Smooth muscle cell (in vitro differentiated cells): ENCODE results near the gene EVI5. TPM values are rescaled to one million over a fixed set of nuclear protein-coding genes. Genes with fewer than 3 reads are reported as not detected.
"Not testable (repeated sequence)": the region's sequence is repeated elsewhere in the genome, so short reads cannot be mapped to it uniquely, and the experiment has no call there.

ENCODE experiments used
- DNase-seq: peaks from one replicate; lab custom pipeline; 2025; ENCODE audit not compliant: unreplicated experiment; lab: John Stamatoyannopoulos, UW
- H2AFZ ChIP-seq: fragments of 200-600 bp; sonication (generic); 2 replicates; pipeline ENCODE4 v1.6.0; 2016; ENCODE audit warnings: antibody characterized with exemption, low read depth, mild to moderate bottlenecking
- H3F3A ChIP-seq: fragments of 200-600 bp; sonication (generic); 2 replicates; pipeline ENCODE4 v1.6.0; 2017; ENCODE audit warnings: antibody characterized with exemption, low read depth
- H3K27ac ChIP-seq: fragments of 200-600 bp; sonication (generic); 2 replicates; pipeline ENCODE4 v1.5.1; 2016; ENCODE audit warnings: low read depth, mild to moderate bottlenecking
- H3K27me3 ChIP-seq: fragments of 200-600 bp; sonication (generic); 2 replicates; pipeline ENCODE4 v1.6.1; 2016; ENCODE audit warnings: low read depth, mild to moderate bottlenecking
- H3K36me3 ChIP-seq: fragments of 200-600 bp; sonication (generic); 2 replicates; pipeline ENCODE4 v1.5.1; 2016; ENCODE audit warnings: low read depth
- H3K4me1 ChIP-seq: fragments of 200-600 bp; sonication (generic); 2 replicates; pipeline ENCODE4 v1.5.1; 2016; ENCODE audit warnings: low read depth
- H3K4me2 ChIP-seq: fragments of 200-600 bp; sonication (generic); 2 replicates; pipeline ENCODE4 v1.6.0; 2016; ENCODE audit warnings: mild to moderate bottlenecking
- H3K4me3 ChIP-seq: fragments of 200-600 bp; sonication (generic); 2 replicates; pipeline ENCODE4 v1.5.1; 2016; ENCODE audit warnings: mild to moderate bottlenecking
- H3K79me2 ChIP-seq: fragments of 200-600 bp; sonication (generic); 2 replicates; pipeline ENCODE4 v1.6.0; 2016; ENCODE audit warnings: low read depth, mild to moderate bottlenecking
- H3K9ac ChIP-seq: fragments of 200-600 bp; sonication (generic); 2 replicates; pipeline ENCODE4 v1.6.0; 2016; ENCODE audit warnings: low read depth
- H3K9me3 ChIP-seq: fragments of 200-600 bp; sonication (generic); replicated peaks from 2 replicates; pipeline ENCODE4 v1.5.1; 2016; ENCODE audit warnings: low read depth
- H4K20me1 ChIP-seq: fragments of 200-600 bp; sonication (generic); 2 replicates; pipeline ENCODE4 v1.6.0; 2016; ENCODE audit warnings: low read depth
- WGBS: methylation state at CpG from one replicate; pipeline ENCODE4 v1.1.7; 2016; ENCODE audit warnings: low lambda C conversion rate; 5-methylcytosine and 5-hydroxymethylcytosine counted together
- polyA plus RNA-seq: library from polyadenylated mRNA; unstranded; fragments of >200 nt; fragmentation: Nextera tagmentation; extraction: Ambion mirVana; gene quantifications from 2 replicates; pipeline ENCODE4 v1.2.1, GENCODE V29; 2016
- total RNA-seq: library from RNA; depleted of rRNA; stranded (reverse); fragments of >200 nt; gene quantifications from 2 replicates; pipeline ENCODE4 v1.2.3, GENCODE V29; 2014
- TF ChIP-seq, protein P1 (sequence below): fragments of 200-600 bp; sonication (generic); IDR thresholded peaks from 2 replicates; pipeline ENCODE4 v1.5.1; 2017; ENCODE audit warnings: borderline replicate concordance, mild to moderate bottlenecking, antibody characterized with exemption; ENCODE audit not compliant: insufficient read depth, poor library complexity, severe bottlenecking

EVI5 gene
- total and polyA plus RNA-seq, 2 experiments from 2014 or later = 35.4 to 47.6 TPM

DNA sequence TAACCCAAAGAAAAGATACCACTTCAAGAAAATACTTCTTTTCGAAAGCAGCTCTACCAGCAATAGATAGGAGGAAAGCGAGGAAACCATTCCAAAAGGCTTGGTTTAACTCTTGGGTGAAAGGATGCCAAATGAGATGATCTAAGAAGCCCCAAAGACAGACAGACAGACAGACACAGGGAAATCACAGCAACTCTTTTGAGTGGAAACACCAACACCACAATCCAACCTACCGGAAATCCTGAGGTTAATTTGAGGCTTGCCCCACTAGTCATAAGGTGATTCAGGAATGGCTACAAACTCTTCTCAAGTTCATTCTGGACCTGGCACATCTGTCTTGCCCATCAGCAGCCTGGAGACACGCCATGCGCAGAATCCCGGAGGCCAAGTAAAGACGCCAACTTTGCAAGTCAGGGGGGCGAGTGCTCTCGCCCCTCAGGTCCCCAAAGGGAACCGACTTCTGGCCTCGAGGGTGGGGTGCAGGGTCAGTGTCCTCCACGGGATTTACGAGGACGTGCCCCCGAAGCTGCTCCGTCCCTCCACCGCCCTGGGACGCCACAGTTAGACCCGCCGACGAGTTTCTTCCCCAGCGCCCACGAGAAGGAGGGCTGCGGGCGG lies 778 bp downstream of the EVI5 start:
- Histone ChIP-seq H4K20me1 (peaks cover 45% of the 10 kb centered on the region), H2AFZ (no peak overlapping the region), H3K9ac (peak overlapping the region; percentile 96), H3F3A (peaks cover 3% of the 10 kb centered on the region), H3K27me3 (no peaks in the 10 kb centered on the region), H3K4me2 (peak overlapping the region; percentile 96), H3K4me3 (peak overlapping the region; percentile 78), H3K27ac (peak overlapping the region; percentile 98), H3K9me3 (no peaks in the 10 kb centered on the region), H3K4me1 (no peaks in the 10 kb centered on the region), H3K79me2 (peaks cover 49% of the 10 kb centered on the region), H3K36me3 (no peaks in the 10 kb centered on the region)
- TF ChIP-seq, protein P1, sequence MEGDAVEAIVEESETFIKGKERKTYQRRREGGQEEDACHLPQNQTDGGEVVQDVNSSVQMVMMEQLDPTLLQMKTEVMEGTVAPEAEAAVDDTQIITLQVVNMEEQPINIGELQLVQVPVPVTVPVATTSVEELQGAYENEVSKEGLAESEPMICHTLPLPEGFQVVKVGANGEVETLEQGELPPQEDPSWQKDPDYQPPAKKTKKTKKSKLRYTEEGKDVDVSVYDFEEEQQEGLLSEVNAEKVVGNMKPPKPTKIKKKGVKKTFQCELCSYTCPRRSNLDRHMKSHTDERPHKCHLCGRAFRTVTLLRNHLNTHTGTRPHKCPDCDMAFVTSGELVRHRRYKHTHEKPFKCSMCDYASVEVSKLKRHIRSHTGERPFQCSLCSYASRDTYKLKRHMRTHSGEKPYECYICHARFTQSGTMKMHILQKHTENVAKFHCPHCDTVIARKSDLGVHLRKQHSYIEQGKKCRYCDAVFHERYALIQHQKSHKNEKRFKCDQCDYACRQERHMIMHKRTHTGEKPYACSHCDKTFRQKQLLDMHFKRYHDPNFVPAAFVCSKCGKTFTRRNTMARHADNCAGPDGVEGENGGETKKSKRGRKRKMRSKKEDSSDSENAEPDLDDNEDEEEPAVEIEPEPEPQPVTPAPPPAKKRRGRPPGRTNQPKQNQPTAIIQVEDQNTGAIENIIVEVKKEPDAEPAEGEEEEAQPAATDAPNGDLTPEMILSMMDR = no peak
- no peak for DNase-seq
- 3% methylated on average over 22 of the region's 25 CpGs for WGBS

DNA sequence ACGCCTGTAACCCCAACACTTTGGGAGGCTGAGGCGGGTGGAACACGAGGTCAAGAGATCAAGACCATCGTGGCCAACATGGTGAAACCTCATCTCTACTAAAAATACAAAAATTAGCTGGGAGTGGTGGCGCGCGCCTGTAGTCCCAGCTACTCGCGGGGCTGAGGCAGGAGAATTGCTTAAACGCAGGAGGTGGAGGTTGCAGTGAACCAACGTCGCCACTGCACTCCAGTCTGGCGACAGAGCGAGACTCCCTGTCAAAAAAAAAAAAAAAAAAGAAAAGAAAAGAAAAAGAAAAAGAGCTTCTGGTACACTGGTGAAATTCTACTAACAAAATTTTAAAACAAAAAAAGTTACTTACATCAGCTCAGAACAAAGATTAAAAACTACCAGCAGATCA lies 1.4 kb downstream of the EVI5 start:
- DNase-seq, H3K27me3 ChIP-seq, H3K9me3 ChIP-seq, H3F3A ChIP-seq, H3K36me3 ChIP-seq, H3K4me1 ChIP-seq, H2AFZ ChIP-seq: not testable (repeated sequence)
- H3K9ac ChIP-seq = peak overlapping the region; percentile 96
- peaks cover 55% of the 10 kb centered on the region for H3K79me2 ChIP-seq
- peak overlapping the region; percentile 96 for H3K4me2 ChIP-seq
- peak overlapping the region; percentile 98 for H3K27ac ChIP-seq
- WGBS = 80% methylated on average over 10 of the region's 14 CpGs
- H3K4me3 ChIP-seq = peak overlapping the region; percentile 78
- peaks cover 50% of the 10 kb centered on the region for H4K20me1 ChIP-seq

DNA sequence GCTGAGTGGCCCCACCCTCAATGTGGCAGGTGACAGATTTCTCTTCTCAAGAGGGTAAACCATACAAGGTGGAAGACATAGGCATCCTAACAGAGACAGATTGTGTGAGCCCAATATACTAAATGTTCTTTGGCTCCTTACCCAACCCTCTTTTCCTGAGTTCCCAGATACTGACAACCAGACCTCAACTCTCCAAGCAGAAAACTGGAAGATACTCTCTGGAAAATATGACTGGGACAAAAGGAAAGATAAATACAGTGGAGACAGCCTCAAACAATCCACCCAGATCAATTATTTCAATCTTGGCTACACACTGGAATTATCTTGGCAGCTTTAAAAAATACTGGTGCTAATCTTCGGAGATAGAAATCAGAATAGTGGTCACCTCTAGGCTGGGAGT lies 6.5 kb downstream of the EVI5 start:
- H3K27me3 ChIP-seq = no peaks in the 10 kb centered on the region
- H3K4me2 ChIP-seq = no peak overlapping the region
- 95% methylated on average over 1 of the region's 1 CpG for WGBS
- peaks cover 99% of the 10 kb centered on the region for H4K20me1 ChIP-seq
- DNase-seq = no peak
- H2AFZ ChIP-seq = no peak overlapping the region
- no peaks in the 10 kb centered on the region for H3K36me3 ChIP-seq
- TF ChIP-seq, protein P1 = no peak
- H3K79me2 ChIP-seq = peaks cover 97% of the 10 kb centered on the region
- H3K4me1 ChIP-seq = peaks cover 7% of the 10 kb centered on the region
- H3K9me3 ChIP-seq = no peaks in the 10 kb centered on the region
- H3K4me3 ChIP-seq = no peak overlapping the region
- H3K27ac ChIP-seq = no peak overlapping the region
- no peaks in the 10 kb centered on the region for H3F3A ChIP-seq
- no peak overlapping the region for H3K9ac ChIP-seq

DNA sequence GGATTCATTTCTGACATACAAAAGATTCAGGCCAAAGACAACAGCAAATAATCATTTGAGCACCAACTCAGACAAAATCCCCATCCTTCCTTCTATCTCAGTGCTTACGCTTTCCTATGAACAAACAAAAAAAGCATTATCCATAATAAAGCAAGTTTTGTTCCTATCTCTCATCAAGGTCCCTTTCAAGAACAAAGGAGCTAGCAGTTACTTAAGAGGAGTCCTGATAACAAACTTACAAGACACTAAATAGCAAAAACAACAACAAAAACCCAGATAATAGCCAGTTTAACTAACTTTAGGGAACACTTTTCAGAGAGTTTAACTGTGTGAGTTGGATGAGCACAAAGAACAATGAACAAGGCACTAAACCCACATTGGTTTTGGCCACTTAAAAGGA lies 10.5 kb downstream of the EVI5 start:
- peaks cover 93% of the 10 kb centered on the region for H3K79me2 ChIP-seq

DNA sequence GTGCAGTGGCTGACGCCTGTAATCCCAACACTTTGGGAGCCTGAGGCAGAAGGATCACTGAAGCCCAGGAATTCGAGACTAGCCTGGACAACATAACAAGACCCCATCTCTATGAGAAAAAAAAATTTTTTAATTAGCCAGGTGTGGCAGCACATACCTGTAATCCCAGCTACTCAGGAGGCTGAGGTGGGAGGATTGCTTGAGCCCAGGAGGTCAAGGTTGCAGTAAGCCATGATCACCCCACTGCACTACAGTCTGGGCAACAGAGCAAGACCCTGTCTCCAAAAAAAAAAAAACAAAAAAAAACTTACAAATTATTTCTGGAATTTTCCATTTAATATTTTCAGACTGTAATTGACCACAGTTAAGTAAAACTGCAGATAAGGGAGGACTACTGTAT lies 11.2 kb downstream of the EVI5 start:
- H2AFZ ChIP-seq, H3K9ac ChIP-seq: not testable (repeated sequence)
- 94% methylated on average over 2 of the region's 2 CpGs for WGBS

More for the DNA sequence above, 10.5 kb downstream of the EVI5 start:
- Histone ChIP-seq H4K20me1 (peaks cover 96% of the 10 kb centered on the region), H3K4me2 (no peak overlapping the region), H3K36me3 (no peaks in the 10 kb centered on the region), H3K9me3 (no peaks in the 10 kb centered on the region), H2AFZ (no peak overlapping the region), H3K9ac (no peak overlapping the region), H3K4me3 (no peak overlapping the region), H3K4me1 (peaks cover 7% of the 10 kb centered on the region), H3K27ac (no peak overlapping the region), H3F3A (no peaks in the 10 kb centered on the region), H3K27me3 (no peaks in the 10 kb centered on the region)
- TF ChIP-seq, protein P1 = no peak
- WGBS = 79% methylated on average over 1 of the region's 1 CpG
- no peak for DNase-seq

More for the DNA sequence above, 11.2 kb downstream of the EVI5 start:
- H4K20me1 ChIP-seq = peaks cover 96% of the 10 kb centered on the region
- not testable (repeated sequence) for H3K4me1 ChIP-seq, DNase-seq, H3K36me3 ChIP-seq, H3K4me3 ChIP-seq, H3K27me3 ChIP-seq, H3F3A ChIP-seq, H3K9me3 ChIP-seq, H3K4me2 ChIP-seq, H3K27ac ChIP-seq
- peaks cover 93% of the 10 kb centered on the region for H3K79me2 ChIP-seq
